Measurements from ENCODE around the gene CTDSPL.

The CTDSPL gene

GRCh38 chr3:37912052-37912733, 50.5 kb downstream of the CTDSPL start (continued):
- TF ChIP-seq PATZ1 (CRISPR knock-in tag; IDR thresholded peaks at IDR 0.05; ENCODE audit: borderline replicate concordance) (no peak), OSR1 (CRISPR knock-in tag; IDR thresholded peaks at IDR 0.05) (no peak), BACH2 (CRISPR knock-in tag; IDR thresholded peaks at IDR 0.05; ENCODE audit: borderline replicate concordance) (no peak), ZNF565 (CRISPR knock-in tag; conservative IDR thresholded peaks at IDR 0.05; ENCODE audit: low read depth) (no peak), GLIS3 (CRISPR knock-in tag; IDR thresholded peaks at IDR 0.05) (no peak), ZC3H10 (CRISPR knock-in tag; IDR thresholded peaks at IDR 0.05) (no peak), CSDC2 (CRISPR knock-in tag; IDR thresholded peaks at IDR 0.05) (no peak), ZNF70 (CRISPR knock-in tag; IDR thresholded peaks at IDR 0.05) (no peak)

GRCh38 chr3:37913522-37913921, 51.8 kb downstream of the CTDSPL start:
- ATAC-seq = no peak

GRCh38 chr3:37916685-37917084, 55.0 kb downstream of the CTDSPL start:
- no peak for ATAC-seq
- TF ChIP-seq PATZ1 (CRISPR knock-in tag; IDR thresholded peaks at IDR 0.05; ENCODE audit: borderline replicate concordance) (no peak), GLIS3 (CRISPR knock-in tag; IDR thresholded peaks at IDR 0.05) (no peak), CSDC2 (CRISPR knock-in tag; IDR thresholded peaks at IDR 0.05) (no peak), RARB (CRISPR knock-in tag; IDR thresholded peaks at IDR 0.05) (no peak), ZNF565 (CRISPR knock-in tag; conservative IDR thresholded peaks at IDR 0.05; ENCODE audit: low read depth) (no peak), ZFP3 (CRISPR knock-in tag; IDR thresholded peaks at IDR 0.05) (no peak), ZNF8 (CRISPR knock-in tag; IDR thresholded peaks at IDR 0.05) (no peak), TCF4 (CRISPR knock-in tag; IDR thresholded peaks at IDR 0.05; ENCODE audit: borderline replicate concordance) (no peak), SNAI2 (CRISPR knock-in tag; IDR thresholded peaks at IDR 0.05) (no peak), TSHZ2 (CRISPR knock-in tag; IDR thresholded peaks at IDR 0.05) (no peak)

More at GRCh38 chr3:37913522-37913921, 51.8 kb downstream of the CTDSPL start:
- TF ChIP-seq GLIS3 (CRISPR knock-in tag; IDR thresholded peaks at IDR 0.05) = no peak
- no peak for TF ChIP-seq CSRNP3 (CRISPR knock-in tag; IDR thresholded peaks at IDR 0.05)
- no peak for TF ChIP-seq ZFP30 (CRISPR knock-in tag; IDR thresholded peaks at IDR 0.05)
- TF ChIP-seq ISL1 (CRISPR knock-in tag; IDR thresholded peaks at IDR 0.05) = no peak
- TF ChIP-seq TSHZ2 (CRISPR knock-in tag; IDR thresholded peaks at IDR 0.05) = no peak
- TF ChIP-seq PPARA (CRISPR knock-in tag; IDR thresholded peaks at IDR 0.05; ENCODE audit: borderline replicate concordance) = no peak
- no peak for TF ChIP-seq CREB5 (CRISPR knock-in tag; IDR thresholded peaks at IDR 0.05; ENCODE audit: low read depth)
- no peak for TF ChIP-seq ZNF70 (CRISPR knock-in tag; IDR thresholded peaks at IDR 0.05)
- no peak for TF ChIP-seq ZC3H10 (CRISPR knock-in tag; IDR thresholded peaks at IDR 0.05)
- no peak for TF ChIP-seq ZFP3 (CRISPR knock-in tag; IDR thresholded peaks at IDR 0.05)
- no peak for TF ChIP-seq ZNF8 (CRISPR knock-in tag; IDR thresholded peaks at IDR 0.05)
- no peak for TF ChIP-seq CSDC2 (CRISPR knock-in tag; IDR thresholded peaks at IDR 0.05)

Measured in SK-N-SH treated with all-trans-retinoic acid at 6 μM for 48 hours (cell line).